ENCODE data around the gene DOHH.

The DOHH gene

GRCh38 chr19:3500429-3501101 is at the start of gene DOHH:
Gene DOHH (minus strand): TSS chr19:3500674. CDS start chr19:3496814, 3,860 bp downstream.
- DNase-seq: peak; percentile 95 to 96

GRCh38 chr19:3549816-3550215 is 49.3 kb upstream of the DOHH start:
- DNase-seq: no peak

GRCh38 chr19:3548606-3549005 is 48.1 kb upstream of the DOHH start:
- no peak for DNase-seq

GRCh38 chr19:3547767-3548282 is 47.4 kb upstream of the DOHH start:
- DNase-seq: no peak

- no peak for DNase-seq
Observed at GRCh38 chr19:3547301-3547731, 46.8 kb upstream of the DOHH start.

- no peak for DNase-seq
Observed at GRCh38 chr19:3546119-3546518, 45.6 kb upstream of the DOHH start.

GRCh38 chr19:3545669-3546034 is 45.2 kb upstream of the DOHH start:
- no peak for DNase-seq

- peak; percentile 73 to 74 for DNase-seq
Observed at GRCh38 chr19:3544742-3545668, 44.5 kb upstream of the DOHH start.

GRCh38 chr19:3544058-3544376 is 43.5 kb upstream of the DOHH start:
- DNase-seq: no peak

GRCh38 chr19:3543150-3544057 is 42.9 kb upstream of the DOHH start:
- DNase-seq: no peak

- no peak for DNase-seq
Observed at GRCh38 chr19:3539756-3540118, 39.3 kb upstream of the DOHH start.

GRCh38 chr19:3538965-3539755 is 38.7 kb upstream of the DOHH start, which contains the start of gene TEKTIP1:
Gene TEKTIP1 (plus strand): TSS chr19:3539174. CDS start chr19:3539178, 4 bp downstream.
- DNase-seq: no peak

GRCh38 chr19:3538258-3538929 is 37.9 kb upstream of the DOHH start:
- DNase-seq: no peak

- DNase-seq: no peak
Observed at GRCh38 chr19:3537438-3538240, 37.2 kb upstream of the DOHH start.

- no peak for DNase-seq
Observed at GRCh38 chr19:3537101-3537437, 36.6 kb upstream of the DOHH start.

GRCh38 chr19:3536429-3537100 is 36.1 kb upstream of the DOHH start:
- no peak for DNase-seq

GRCh38 chr19:3535981-3536380 is 35.5 kb upstream of the DOHH start:
- no peak for DNase-seq

GRCh38 chr19:3535563-3535965 is 35.1 kb upstream of the DOHH start:
- no peak for DNase-seq

- no peak for DNase-seq
Observed at GRCh38 chr19:3535235-3535535, 34.7 kb upstream of the DOHH start.

All from activated CD4-positive, alpha-beta T cell treated with anti-CD3 and anti-CD28 coated beads, Interleukin-2, amount 50 U/mL, for 4 hours (primary cell).